ENCODE results near the gene NPTN.

GRCh38 chr15:73573037-73573436, 60.2 kb downstream of the NPTN start:
- no peak for TF ChIP-seq POLR2A (IDR thresholded peaks at IDR 0.05)
- no peak for TF ChIP-seq POLR2AphosphoS5 (IDR thresholded peaks at IDR 0.05)

All from breast epithelium (tissue), 3 donors.